GM18907 (cell line): ENCODE measurements around the gene EPC1.

Experiments
- ATAC-seq: cut with Tn5 transposase; IDR thresholded peaks from one replicate; pipeline ENCODE4 v1.9.1; 2021; ENCODE audit warnings: mild to moderate bottlenecking, moderate library complexity; ENCODE audit not compliant: unreplicated experiment

Gene EPC1

GRCh38 chr10:32338262-32338661 is 8.7 kb downstream of the EPC1 start:
- no peak for ATAC-seq

GRCh38 chr10:32337350-32337749 is 9.6 kb downstream of the EPC1 start:
- no peak for ATAC-seq

DNA sequence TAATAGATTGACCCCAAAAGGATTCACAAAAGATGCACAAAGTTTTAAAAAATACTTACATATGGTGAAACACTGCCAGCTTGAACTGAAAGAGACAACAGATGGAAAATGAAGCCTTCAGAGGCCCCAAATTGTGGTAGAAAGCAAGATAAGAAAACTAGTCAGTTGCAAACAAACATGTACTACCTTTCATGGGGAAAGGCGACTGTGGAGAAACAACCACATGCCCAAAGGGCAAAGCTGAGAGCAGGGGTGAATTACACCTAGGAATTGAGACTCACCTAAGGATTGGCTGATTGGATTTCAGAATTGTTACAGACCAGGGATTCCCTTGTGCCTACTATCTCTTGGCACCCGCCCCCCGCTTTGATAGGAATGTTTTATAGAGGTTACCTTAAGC is 13.1 kb downstream of the EPC1 start:
- no peak for ATAC-seq

GRCh38 chr10:32332299-32332750 is 14.6 kb downstream of the EPC1 start:
- peak; percentile 97 for ATAC-seq

GRCh38 chr10:32331606-32332005 is 15.4 kb downstream of the EPC1 start:
- no peak for ATAC-seq

DNA sequence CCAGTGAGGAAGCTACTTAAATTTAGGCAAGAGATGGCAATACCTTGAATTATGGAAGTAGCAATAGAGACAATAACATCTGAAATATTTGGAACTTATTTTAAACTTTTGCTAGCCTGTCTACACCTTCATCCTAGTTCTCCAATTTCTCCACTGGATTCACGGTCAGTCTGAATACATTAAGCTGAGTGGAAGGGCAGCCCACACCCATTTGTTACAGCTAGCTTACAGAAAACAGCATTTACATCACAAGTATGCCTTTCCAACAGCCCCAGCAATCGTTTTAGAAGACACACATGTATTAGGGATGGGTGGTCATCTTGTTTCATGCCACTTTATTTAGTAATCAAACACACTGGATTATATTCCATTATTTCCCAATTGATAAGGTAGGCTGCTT is 16.7 kb downstream of the EPC1 start:
- ATAC-seq = no peak

DNA sequence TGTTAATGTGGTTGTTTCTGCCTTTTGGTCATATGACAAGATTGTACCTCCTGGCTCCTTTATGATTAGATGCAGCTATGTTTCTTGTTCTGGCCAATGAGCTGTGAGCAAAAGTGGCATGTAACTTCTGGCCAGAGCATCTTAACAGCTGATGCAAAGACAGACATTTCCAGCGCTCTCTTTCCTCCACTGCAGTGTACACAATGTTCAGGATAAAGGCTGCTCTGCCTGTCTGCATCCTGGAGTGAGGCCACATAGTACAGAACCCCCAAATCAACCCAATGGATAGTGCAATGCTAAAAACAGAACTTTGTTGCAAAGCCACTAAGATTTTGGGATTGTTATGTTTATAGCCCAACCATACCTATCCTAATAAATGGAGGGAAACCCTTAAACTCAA is 17.9 kb downstream of the EPC1 start:
- no peak for ATAC-seq

GRCh38 chr10:32328499-32328898 is 18.5 kb downstream of the EPC1 start:
- ATAC-seq = no peak

DNA sequence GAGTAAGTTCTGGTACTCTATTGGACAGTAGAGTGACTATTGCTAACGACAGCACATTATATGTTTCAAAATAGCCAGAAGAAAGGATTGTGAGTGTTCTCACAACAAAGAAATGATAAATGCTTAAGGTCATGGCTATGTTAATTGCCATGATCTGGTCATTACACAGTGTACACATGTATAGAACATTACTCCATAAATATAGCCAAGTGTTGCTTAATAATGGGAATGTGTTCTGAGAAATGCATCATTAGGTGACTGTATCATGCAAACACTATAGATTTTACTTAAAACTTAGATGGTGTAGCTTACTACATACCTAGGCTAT is 19.6 kb downstream of the EPC1 start:
- no peak for ATAC-seq

DNA sequence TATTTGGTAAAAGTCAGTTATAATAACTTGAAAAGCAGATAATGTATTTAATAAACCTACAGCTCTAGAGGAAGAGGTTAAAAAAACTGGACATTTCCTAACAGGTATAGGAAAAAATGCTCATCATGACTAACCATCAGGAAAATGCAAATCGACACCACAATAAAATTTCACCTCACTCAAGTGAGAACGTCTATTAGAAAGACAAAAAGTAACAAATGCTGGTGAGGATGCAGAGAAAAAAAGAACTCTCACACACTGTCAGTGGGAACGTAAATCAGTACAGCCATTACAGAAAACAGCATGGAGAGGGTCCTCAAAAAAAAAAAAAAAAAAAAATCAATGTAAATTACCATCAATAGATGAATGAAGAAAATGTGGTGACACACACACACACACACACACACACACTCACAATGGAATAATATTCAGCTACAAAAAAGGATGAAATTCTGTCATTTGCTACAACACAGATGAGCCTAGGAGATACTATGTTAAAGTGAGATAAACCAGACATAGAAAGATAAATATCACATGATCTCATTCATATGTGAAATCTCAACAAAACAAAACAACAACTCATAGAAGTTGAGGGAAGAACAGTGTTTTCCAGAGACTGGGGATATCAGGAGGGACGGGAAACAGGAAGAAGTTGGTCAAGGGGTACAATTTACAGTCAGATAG is 20.1 kb downstream of the EPC1 start:
- ATAC-seq = no peak

DNA sequence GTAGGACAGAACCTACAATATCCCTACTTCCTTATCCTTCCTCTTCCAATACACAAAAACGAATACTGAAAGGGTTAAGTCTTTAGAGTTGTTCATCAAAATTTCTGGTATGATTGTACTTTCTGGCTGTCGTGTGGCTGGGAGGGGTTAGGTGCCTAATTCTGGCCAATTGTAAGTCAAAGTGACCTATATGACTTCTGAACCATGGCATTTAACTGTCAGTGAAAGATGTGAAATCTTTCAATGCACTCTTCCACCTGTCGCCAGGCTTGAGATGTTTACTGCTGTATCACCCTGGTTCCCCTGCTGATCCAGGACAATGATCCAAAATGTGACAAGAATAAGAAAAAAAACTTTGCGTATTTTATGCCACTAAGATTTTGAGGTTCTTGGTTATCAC is 20.8 kb downstream of the EPC1 start:
- peak; percentile 50 for ATAC-seq

DNA sequence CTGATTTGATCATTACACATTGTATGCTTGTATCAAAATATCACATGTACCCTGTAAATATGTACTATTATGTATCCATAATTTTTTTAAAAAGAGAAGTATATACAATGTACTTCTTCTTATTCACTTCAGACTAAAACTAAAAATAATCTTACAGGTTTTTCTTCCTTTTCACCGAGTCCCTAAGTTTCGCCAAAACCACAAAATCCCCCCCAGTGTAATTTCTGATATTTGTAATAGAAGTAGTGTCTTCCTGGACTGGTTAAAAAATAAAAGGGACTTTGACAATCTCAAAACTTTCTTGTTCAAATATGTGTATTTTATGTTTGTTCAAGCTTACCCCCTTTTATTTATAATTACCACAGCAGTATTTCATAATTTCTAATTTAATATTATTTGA is 23.9 kb downstream of the EPC1 start:
- no peak for ATAC-seq

- ATAC-seq = no peak
These were observed 25.8 kb downstream of the EPC1 start for GRCh38 chr10:32321016-32321631.

DNA sequence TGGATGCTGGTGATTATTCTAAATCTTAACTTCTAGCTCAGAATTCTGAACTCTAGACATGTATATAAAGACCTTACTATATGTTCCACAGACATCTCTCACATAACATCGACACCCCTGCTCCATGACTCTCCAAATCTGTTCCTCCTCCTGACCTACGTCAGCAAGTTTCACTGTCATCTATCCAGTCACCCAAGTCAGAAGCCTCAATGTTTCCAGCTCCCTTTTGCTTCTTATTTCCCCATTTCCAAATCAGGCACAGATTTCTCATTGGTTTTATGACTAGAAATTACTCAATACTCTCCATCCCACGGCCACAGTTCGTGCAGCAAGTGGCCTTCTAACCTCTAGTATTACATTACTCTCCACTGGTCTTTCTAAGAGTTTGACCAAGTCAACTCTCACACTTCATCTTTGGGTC is 28.5 kb downstream of the EPC1 start:
- peak; percentile 40 for ATAC-seq

- ATAC-seq = peak; percentile 93
These were observed 29.1 kb downstream of the EPC1 start for GRCh38 chr10:32317795-32318357.

DNA sequence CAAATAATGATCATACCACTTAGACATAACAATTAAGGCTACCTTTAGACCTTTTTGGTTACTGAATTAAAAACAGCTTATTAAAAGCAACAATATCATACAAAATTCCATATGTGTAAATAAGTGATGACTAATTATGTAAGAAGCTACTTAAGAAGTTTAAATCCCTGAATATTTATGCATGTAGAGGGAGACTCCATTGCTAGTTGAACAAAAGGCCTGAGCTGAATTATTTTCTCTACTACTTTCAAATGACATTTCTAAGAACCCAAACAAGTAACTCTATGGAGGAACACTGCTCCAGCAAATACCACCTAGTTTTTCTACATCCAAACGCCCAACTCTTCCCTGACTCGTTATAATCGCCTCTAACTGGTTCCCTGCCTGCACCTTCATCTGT is 31.5 kb downstream of the EPC1 start:
- no peak for ATAC-seq

- ATAC-seq = no peak
These were observed 32.4 kb downstream of the EPC1 start for GRCh38 chr10:32314588-32314987.

- ATAC-seq = peak; percentile 54
These were observed 38.8 kb downstream of the EPC1 start for GRCh38 chr10:32308027-32308603.

DNA sequence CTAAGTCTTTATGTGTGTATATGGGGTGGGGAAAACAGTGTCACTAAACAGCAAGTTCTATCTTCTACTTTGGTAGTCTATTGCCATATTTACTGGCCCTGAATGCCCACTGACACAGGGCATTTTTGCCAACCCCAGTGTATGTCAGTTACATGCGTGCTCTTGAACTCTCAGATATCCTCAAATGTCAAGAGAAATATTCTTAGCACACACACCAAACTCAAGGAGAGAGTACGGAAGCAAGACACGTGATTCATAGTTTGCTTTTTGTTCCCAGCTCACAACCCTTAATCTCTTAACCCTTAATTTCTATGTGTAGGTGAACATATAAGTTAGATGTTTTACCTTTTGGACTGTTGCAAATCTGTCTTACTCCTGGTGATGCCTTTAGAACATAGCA is 39.3 kb downstream of the EPC1 start:
- ATAC-seq = no peak

DNA sequence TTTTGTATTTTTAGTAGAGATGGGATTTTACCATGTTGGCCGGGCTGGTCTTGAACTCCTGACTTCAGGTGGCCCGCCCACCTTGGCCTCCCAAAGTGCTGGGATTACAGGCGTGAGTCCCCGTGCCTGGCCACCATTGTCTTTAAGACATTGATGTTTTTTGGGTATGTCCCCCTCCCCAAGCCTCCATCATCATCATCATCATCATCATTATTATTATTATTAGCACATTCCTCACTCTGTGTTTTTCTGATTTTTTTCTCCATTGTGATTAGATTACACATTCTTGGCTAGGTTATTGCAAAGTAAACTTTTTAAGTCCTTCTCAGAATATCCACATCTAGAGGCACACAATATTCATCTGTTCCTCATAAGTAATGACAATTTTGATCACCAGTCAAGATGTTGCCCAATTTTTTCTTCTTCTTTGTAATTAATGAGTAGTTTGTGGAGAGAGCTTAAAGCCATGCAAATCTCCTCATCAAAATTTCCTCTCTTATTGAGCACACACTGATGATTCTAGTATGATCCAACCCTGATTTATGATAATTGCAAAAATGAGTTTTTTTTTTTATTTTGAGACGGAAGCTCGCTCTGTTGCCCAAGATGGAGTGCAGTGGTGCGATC is 47.5 kb downstream of the EPC1 start:
- no peak for ATAC-seq

GRCh38 chr10:32298075-32298812 is 48.7 kb downstream of the EPC1 start:
- no peak for ATAC-seq
